Keratinocyte (primary cell): ENCODE measurements around the gene PRUNE1. TPM values are rescaled to one million over a fixed set of nuclear protein-coding genes. Genes with fewer than 3 reads are reported as not detected.

Source experiments
- DNase-seq: peaks from one replicate; pipeline ENCODE4 v3.0.0-alpha.2; 2011; ENCODE audit warnings: low read depth, missing footprints, low spot score
- FAIRE-seq: peaks from 2 replicates; lab custom pipeline; 2011; peaks lifted over from hg19 to GRCh38; lab: Jason Lieb, UNC
- H2AFZ ChIP-seq: 2 replicates; pipeline ENCODE4 v1.6.0; 2012; ENCODE audit warnings: low read length, control low read depth, inconsistent platforms; ENCODE audit not compliant: control insufficient read depth
- H3K27ac ChIP-seq: 2 replicates; pipeline ENCODE4 v1.5.1; 2011; ENCODE audit warnings: low read length; ENCODE audit not compliant: control insufficient read depth, insufficient read depth
- H3K27me3 ChIP-seq: 3 replicates; pipeline ENCODE4 v1.6.0; 2011; ENCODE audit warnings: low read length; ENCODE audit not compliant: control insufficient read depth, insufficient read depth; ENCODE audit errors: extremely low read depth
- H3K36me3 ChIP-seq, 2 experiments: 2 replicates in 1 of 2; 3 replicates in 1 of 2; pipeline ENCODE4 v1.5.1; 2011; ENCODE audit warnings: low read length in 2 of 2, mild to moderate bottlenecking in 1 of 2; ENCODE audit not compliant: control insufficient read depth in 2 of 2, insufficient read depth in 2 of 2; ENCODE audit errors: extremely low read depth in 1 of 2
- H3K4me1 ChIP-seq: 3 replicates; pipeline ENCODE4 v1.5.1; 2011; ENCODE audit warnings: low read length; ENCODE audit not compliant: control insufficient read depth, insufficient read depth; ENCODE audit errors: extremely low read depth
- H3K4me2 ChIP-seq: 3 replicates; pipeline ENCODE4 v1.6.0; 2011; ENCODE audit warnings: low read depth, low read length; ENCODE audit not compliant: control insufficient read depth, insufficient read depth; ENCODE audit errors: extremely low read depth
- H3K4me3 ChIP-seq, 3 experiments: fragments of 200-600 bp in 1 of 3; sonication (generic) in 1 of 3; 2 replicates in 2 of 3; 3 replicates in 1 of 3; pipeline ENCODE4 v1.5.1; 2011 to 2016; ENCODE audit warnings: low read length in 3 of 3, mild to moderate bottlenecking in 3 of 3, control low read depth in 2 of 3, inconsistent platforms in 1 of 3, low read depth in 1 of 3, mixed read lengths in 1 of 3, mixed run types in 1 of 3, moderate library complexity in 1 of 3; ENCODE audit not compliant: control insufficient read depth in 2 of 3, insufficient read depth in 2 of 3; ENCODE audit errors: extremely low read depth in 1 of 3
- H3K79me2 ChIP-seq: 2 replicates; pipeline ENCODE4 v1.6.0; 2012; ENCODE audit warnings: low read length; ENCODE audit not compliant: control insufficient read depth, insufficient read depth
- H3K9ac ChIP-seq: 3 replicates; pipeline ENCODE4 v1.6.0; 2011; ENCODE audit warnings: low read length; ENCODE audit not compliant: control insufficient read depth, insufficient read depth; ENCODE audit errors: extremely low read depth
- H3K9me1 ChIP-seq: 3 replicates; pipeline ENCODE4 v1.6.0; 2011; ENCODE audit warnings: low read length; ENCODE audit not compliant: control insufficient read depth, insufficient read depth; ENCODE audit errors: extremely low read depth
- H3K9me3 ChIP-seq: 2 replicates; pipeline ENCODE4 v1.5.1; 2012; ENCODE audit warnings: low read depth, low read length; ENCODE audit not compliant: control insufficient read depth
- H4K20me1 ChIP-seq: 3 replicates; pipeline ENCODE4 v1.6.0; 2011; ENCODE audit warnings: low read length; ENCODE audit not compliant: control insufficient read depth, insufficient read depth; ENCODE audit errors: extremely low read depth
- CTCF ChIP-seq, 3 experiments: IDR thresholded peaks in 1 of 3; conservative IDR thresholded peaks in 1 of 3; optimal IDR thresholded peaks in 1 of 3; 2 replicates in 2 of 3; 3 replicates in 1 of 3; pipeline versions ENCODE3 to v1.5.1; 2011; ENCODE audit warnings: low read length in 3 of 3, mild to moderate bottlenecking in 3 of 3, moderate library complexity in 2 of 3, control low read depth in 1 of 3, inconsistent platforms in 1 of 3; ENCODE audit not compliant: insufficient read depth in 2 of 3; ENCODE audit errors: extremely low read depth in 1 of 3
- EZH2 ChIP-seq: IDR thresholded peaks from one replicate; pipeline ENCODE4 v1.6.1; 2012; ENCODE audit warnings: inconsistent platforms, mild to moderate bottlenecking, low read length, moderate library complexity
- dilution Hi-C: fragments of 300-500 bp; cut with MboI; formaldehyde crosslinking; loops from one replicate; pipeline ENCODE4 v1.7.0; 2020; ENCODE audit warnings: low sequenced_read_pairs; ENCODE audit not compliant: extremely low pct_ligation_motif_present
- polyA plus RNA-seq, 5 experiments: library from polyadenylated mRNA; depleted of rRNA in 3 of 5; stranded (reverse) in 3 of 5; stranded (forward) in 1 of 5; unstranded in 1 of 5; fragments of >200 nt; gene quantifications; 1 replicate in 1 of 5; 2 replicates in 3 of 5; 3 replicates in 1 of 5; pipeline versions ENCODE4 v1.2.1 to v1.2.3, GENCODE V29; 2011 to 2012; ENCODE audit warnings: missing spikeins in 2 of 5, low read depth in 1 of 5, low replicate concordance in 1 of 5

PRUNE1 gene
- polyA plus RNA-seq, 1 donor (not counting 4 experiments of a cell fraction or from before 2014, with no cell fraction given), result 15.4 TPM

DNA sequence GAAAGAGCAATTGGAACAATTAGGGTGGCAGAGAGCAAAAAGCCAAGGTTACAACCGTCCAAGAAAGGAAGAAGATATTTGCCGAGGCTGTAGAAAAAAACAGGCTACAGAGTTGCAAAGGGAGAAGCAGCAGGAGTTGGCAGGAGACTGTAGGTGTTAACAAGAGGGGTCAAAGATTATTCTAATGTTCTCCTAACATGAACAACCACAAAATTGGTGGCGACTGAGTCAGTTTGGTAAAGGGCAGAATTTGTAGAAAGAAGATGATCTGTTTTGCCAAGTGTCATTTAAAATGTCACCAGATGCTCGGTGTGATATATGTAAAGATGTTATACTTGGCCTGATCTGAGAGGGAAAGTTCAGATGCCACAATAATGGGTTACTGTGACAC lies 401 bp upstream of the PRUNE1 start:
- no peak for DNase-seq
- Histone ChIP-seq H3K79me2 (no peaks in the 10 kb centered on the region), H2AFZ (peak overlapping the region; percentile 38), H3K27me3 (no peaks in the 10 kb centered on the region), H4K20me1 (no peaks in the 10 kb centered on the region), H3K9me3 (no peaks in the 10 kb centered on the region), H3K4me2 (peak overlapping the region; percentile 91), H3K27ac (peak overlapping the region; percentile 65), H3K4me3 (peak overlapping the region in 1 of 3 experiments; percentile 83), H3K36me3 (peaks cover 0 to under 1% of the 10 kb centered on the region in 2 experiments), H3K9me1 (no peaks in the 10 kb centered on the region), H3K9ac (peak overlapping the region; percentile 46), H3K4me1 (peaks cover 43% of the 10 kb centered on the region)
- dilution Hi-C loops, result no loop called here
- no peak for FAIRE-seq
- TF ChIP-seq EZH2, result no peak
- no peak for TF ChIP-seq CTCF (optimal IDR thresholded peaks at IDR 0.05 in 1 of 3, IDR thresholded peaks at IDR 0.05 in 1 of 3, conservative IDR thresholded peaks at IDR 0.05 in 1 of 3; ENCODE audit: extremely low read depth in 1 of 3, insufficient read depth in 2 of 3, low read length in 3 of 3)

- DNase-seq (no peak), FAIRE-seq (no peak)
- Histone ChIP-seq H4K20me1 (no peaks in the 10 kb centered on the region), H3K9me1 (peaks cover 2% of the 10 kb centered on the region), H3K79me2 (no peaks in the 10 kb centered on the region), H3K4me2 (peak overlapping the region; percentile 91), H3K27ac (peak overlapping the region; percentile 65), H2AFZ (peak overlapping the region; percentile 92), H3K4me3 (peak overlapping the region; percentile 76 to 87 (median 83)), H3K9ac (peak overlapping the region; percentile 84), H3K27me3 (no peaks in the 10 kb centered on the region), H3K4me1 (peaks cover 41% of the 10 kb centered on the region), H3K36me3 (peaks cover 0 to 4% of the 10 kb centered on the region in 2 experiments), H3K9me3 (no peaks in the 10 kb centered on the region)
- no peak for TF ChIP-seq EZH2
- no peak for TF ChIP-seq CTCF (optimal IDR thresholded peaks at IDR 0.05 in 1 of 3, IDR thresholded peaks at IDR 0.05 in 1 of 3, conservative IDR thresholded peaks at IDR 0.05 in 1 of 3; ENCODE audit: extremely low read depth in 1 of 3, insufficient read depth in 2 of 3, low read length in 3 of 3)
- dilution Hi-C loops, result no loop called here
Observed at GRCh38 chr1:151009206-151009587, 948 bp downstream of the PRUNE1 start.
